ENCODE results near the gene TIMM23B.
"Not testable (repeated sequence)": the region's sequence is repeated elsewhere in the genome, so short reads cannot be mapped to it uniquely, and the experiment has no call there.

TIMM23B gene

GRCh38 chr10:49987207-49987606 lies 45.4 kb downstream of the TIMM23B start:
- not testable (repeated sequence) for DNase-seq

- not testable (repeated sequence) for DNase-seq
These were observed 46.5 kb downstream of the TIMM23B start, which contains the start of gene AGAP6 for GRCh38 chr10:49988376-49988775. AGAP6 (plus strand) TSS chr10:49988406; CDS start chr10:49988716, 310 bp downstream.

GRCh38 chr10:49995321-49995720 lies 53.5 kb downstream of the TIMM23B start:
- DNase-seq = not testable (repeated sequence)

GRCh38 chr10:50014024-50014423 lies 72.2 kb downstream of the TIMM23B start:
- not testable (repeated sequence) for DNase-seq

GRCh38 chr10:50015596-50016220 lies 73.9 kb downstream of the TIMM23B start:
- not testable (repeated sequence) for DNase-seq

GRCh38 chr10:50016926-50017325 lies 75.1 kb downstream of the TIMM23B start:
- not testable (repeated sequence) for DNase-seq

GRCh38 chr10:50017646-50018045 lies 75.8 kb downstream of the TIMM23B start:
- DNase-seq = not testable (repeated sequence)

GRCh38 chr10:50019279-50019678 lies 77.4 kb downstream of the TIMM23B start:
- DNase-seq = not testable (repeated sequence)

GRCh38 chr10:50020451-50021024 lies 78.7 kb downstream of the TIMM23B start:
- DNase-seq = not testable (repeated sequence)

GRCh38 chr10:50021646-50022045 lies 79.8 kb downstream of the TIMM23B start:
- no peak for DNase-seq
